ENCODE data around the gene ZNF532.
"Not testable (repeated sequence)": the region's sequence is repeated elsewhere in the genome, so short reads cannot be mapped to it uniquely, and the experiment has no call there.

The ZNF532 gene

DNA sequence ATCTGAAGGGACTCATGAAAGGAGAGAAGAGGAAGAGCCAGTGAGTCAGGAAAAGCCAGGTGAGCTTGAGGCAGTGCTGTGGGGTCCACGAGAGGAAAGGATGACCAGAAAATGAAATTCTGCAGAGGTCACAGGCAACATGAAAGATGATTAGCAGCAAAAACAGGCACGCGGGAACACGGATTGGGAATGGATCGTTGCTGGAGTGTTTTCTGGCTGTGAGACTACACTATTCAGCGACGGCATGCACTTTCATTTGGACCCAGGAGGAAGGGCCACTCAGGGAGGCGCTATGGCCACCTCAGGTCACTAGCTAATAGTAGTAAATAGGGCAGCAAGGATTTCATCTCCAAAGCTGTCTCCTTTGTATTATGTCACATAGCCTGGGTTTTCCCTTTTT, 44.8 kb downstream of the ZNF532 start:
- no peak overlapping the region for H3K4me3 ChIP-seq (ENCODE audit: low read depth, low read length)
- no peak for DNase-seq (ENCODE audit: low read depth)
- TF ChIP-seq, protein P1, sequence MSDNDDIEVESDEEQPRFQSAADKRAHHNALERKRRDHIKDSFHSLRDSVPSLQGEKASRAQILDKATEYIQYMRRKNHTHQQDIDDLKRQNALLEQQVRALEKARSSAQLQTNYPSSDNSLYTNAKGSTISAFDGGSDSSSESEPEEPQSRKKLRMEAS (IDR thresholded peaks at IDR 0.05; ENCODE audit: low read depth, low read length): no peak
- TF ChIP-seq, protein P2, sequence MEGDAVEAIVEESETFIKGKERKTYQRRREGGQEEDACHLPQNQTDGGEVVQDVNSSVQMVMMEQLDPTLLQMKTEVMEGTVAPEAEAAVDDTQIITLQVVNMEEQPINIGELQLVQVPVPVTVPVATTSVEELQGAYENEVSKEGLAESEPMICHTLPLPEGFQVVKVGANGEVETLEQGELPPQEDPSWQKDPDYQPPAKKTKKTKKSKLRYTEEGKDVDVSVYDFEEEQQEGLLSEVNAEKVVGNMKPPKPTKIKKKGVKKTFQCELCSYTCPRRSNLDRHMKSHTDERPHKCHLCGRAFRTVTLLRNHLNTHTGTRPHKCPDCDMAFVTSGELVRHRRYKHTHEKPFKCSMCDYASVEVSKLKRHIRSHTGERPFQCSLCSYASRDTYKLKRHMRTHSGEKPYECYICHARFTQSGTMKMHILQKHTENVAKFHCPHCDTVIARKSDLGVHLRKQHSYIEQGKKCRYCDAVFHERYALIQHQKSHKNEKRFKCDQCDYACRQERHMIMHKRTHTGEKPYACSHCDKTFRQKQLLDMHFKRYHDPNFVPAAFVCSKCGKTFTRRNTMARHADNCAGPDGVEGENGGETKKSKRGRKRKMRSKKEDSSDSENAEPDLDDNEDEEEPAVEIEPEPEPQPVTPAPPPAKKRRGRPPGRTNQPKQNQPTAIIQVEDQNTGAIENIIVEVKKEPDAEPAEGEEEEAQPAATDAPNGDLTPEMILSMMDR (IDR thresholded peaks at IDR 0.05; ENCODE audit: low read depth, low read length): no peak
- TF ChIP-seq POLR2A (IDR thresholded peaks at IDR 0.05; ENCODE audit: extremely low read depth, insufficient read length) (no peak), MYC (IDR thresholded peaks at IDR 0.05; ENCODE audit: low read depth, low read length) (no peak)

- DNase-seq (ENCODE audit: low read depth): no peak
- H3K4me3 ChIP-seq (ENCODE audit: low read depth, low read length): no peak overlapping the region
Measured at GRCh38 chr18:58911241-58911640, 46.6 kb downstream of the ZNF532 start.

GRCh38 chr18:58911766-58912165, 47.1 kb downstream of the ZNF532 start:
- no peak for TF ChIP-seq MYC (IDR thresholded peaks at IDR 0.05; ENCODE audit: low read depth, low read length)
- TF ChIP-seq, protein P2 (IDR thresholded peaks at IDR 0.05; ENCODE audit: low read depth, low read length): no peak
- TF ChIP-seq, protein P1 (IDR thresholded peaks at IDR 0.05; ENCODE audit: low read depth, low read length): no peak
- no peak for TF ChIP-seq POLR2A (IDR thresholded peaks at IDR 0.05; ENCODE audit: extremely low read depth, insufficient read length)
- DNase-seq (ENCODE audit: low read depth): no peak

More at GRCh38 chr18:58911241-58911640, 46.6 kb downstream of the ZNF532 start:
- TF ChIP-seq, protein P1 (IDR thresholded peaks at IDR 0.05; ENCODE audit: low read depth, low read length): no peak
- TF ChIP-seq, protein P2 (IDR thresholded peaks at IDR 0.05; ENCODE audit: low read depth, low read length): no peak
- TF ChIP-seq MYC (IDR thresholded peaks at IDR 0.05; ENCODE audit: low read depth, low read length) (no peak), POLR2A (IDR thresholded peaks at IDR 0.05; ENCODE audit: extremely low read depth, insufficient read length) (no peak)

DNA sequence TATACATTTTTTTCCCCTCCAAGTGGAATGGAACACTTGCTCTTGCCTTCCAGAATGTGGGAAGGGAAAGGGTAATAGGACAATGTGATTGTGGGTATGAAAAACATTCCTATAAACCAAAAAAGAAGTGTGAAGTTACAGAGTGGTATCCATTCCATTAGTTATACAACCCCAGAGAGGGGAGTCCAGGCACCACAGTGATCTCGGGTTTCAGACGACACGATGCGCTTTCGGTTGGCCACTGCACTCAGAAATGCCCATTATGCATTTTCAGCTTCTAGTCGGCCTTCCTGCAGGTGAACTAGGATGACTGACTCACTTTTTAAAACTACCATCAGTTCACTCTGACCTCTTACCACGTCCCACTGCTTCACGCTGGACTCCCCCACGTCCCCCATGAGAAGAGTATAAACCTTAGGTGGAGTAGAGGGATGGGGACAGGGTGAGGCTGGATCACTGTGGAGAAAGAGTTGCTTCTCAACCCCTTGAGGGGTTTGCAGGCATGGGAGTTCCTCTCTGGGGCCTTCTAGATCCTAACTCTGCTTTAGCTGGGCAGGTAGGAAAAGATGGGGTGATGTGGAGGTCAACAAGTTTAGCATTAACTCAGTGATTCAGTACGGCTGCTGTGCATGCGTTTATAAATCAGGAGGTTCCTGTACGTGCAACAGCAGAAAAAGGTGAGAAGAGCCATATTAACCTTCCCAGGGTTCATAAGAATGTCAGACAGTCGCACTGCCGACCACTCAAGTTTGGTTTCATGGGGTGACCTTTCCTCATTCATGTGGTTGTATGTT, 50.5 kb downstream of the ZNF532 start:
- no peak for DNase-seq (ENCODE audit: low read depth)
- no peak overlapping the region for H3K4me3 ChIP-seq (ENCODE audit: low read depth, low read length)
- TF ChIP-seq, protein P2 (IDR thresholded peaks at IDR 0.05; ENCODE audit: low read depth, low read length): no peak
- TF ChIP-seq POLR2A (IDR thresholded peaks at IDR 0.05; ENCODE audit: extremely low read depth, insufficient read length): no peak
- no peak for TF ChIP-seq MYC (IDR thresholded peaks at IDR 0.05; ENCODE audit: low read depth, low read length)
- TF ChIP-seq, protein P1 (IDR thresholded peaks at IDR 0.05; ENCODE audit: low read depth, low read length): no peak

More at GRCh38 chr18:58911766-58912165, 47.1 kb downstream of the ZNF532 start:
- no peak overlapping the region for H3K4me3 ChIP-seq (ENCODE audit: low read depth, low read length)

DNA sequence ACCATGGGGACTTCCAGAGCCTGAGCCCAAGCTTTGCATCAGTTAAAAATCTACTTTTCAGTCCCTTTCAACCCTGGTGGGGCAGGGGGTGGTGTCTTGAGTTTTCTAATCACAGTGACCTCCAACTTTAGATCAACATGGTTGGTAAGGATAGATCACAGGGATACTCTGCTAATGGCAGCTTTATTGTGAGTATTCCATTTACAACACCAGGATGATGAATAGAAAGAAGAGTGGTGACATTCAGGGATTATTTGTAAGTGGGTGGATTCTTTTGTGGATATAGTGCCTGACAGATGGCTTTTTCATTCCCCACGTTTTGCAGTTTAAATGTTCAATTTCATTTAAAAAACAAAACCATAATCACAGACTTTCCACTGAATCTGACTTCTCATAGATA, 51.3 kb downstream of the ZNF532 start:
- H3K4me3 ChIP-seq (ENCODE audit: low read depth, low read length): no peak overlapping the region
- no peak for DNase-seq (ENCODE audit: low read depth)
- TF ChIP-seq POLR2A (IDR thresholded peaks at IDR 0.05; ENCODE audit: extremely low read depth, insufficient read length) (no peak), MYC (IDR thresholded peaks at IDR 0.05; ENCODE audit: low read depth, low read length) (no peak)
- TF ChIP-seq, protein P2 (IDR thresholded peaks at IDR 0.05; ENCODE audit: low read depth, low read length): no peak
- TF ChIP-seq, protein P1 (IDR thresholded peaks at IDR 0.05; ENCODE audit: low read depth, low read length): no peak

DNA sequence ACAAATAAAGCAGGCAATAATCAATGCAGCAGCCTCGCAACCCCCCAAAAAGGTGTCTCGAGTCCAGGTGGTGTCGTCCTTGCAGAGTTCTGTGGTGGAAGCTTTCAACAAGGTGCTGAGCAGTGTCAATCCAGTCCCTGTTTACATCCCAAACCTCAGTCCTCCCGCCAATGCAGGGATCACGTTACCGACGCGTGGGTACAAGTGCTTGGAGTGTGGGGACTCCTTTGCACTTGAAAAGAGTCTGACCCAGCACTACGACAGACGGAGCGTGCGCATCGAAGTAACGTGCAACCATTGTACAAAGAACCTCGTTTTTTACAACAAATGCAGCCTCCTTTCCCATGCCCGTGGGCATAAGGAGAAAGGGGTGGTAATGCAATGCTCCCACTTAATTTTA, 55.3 kb downstream of the ZNF532 start:
- not testable (repeated sequence) for DNase-seq (ENCODE audit: low read depth); H3K4me3 ChIP-seq (ENCODE audit: low read depth, low read length)
